ENCODE results near the gene BTBD2.

Gene BTBD2

GRCh38 chr19:1980091-1980808, 35.3 kb downstream of the BTBD2 start:
- no peak for TF ChIP-seq CTCF (IDR thresholded peaks at IDR 0.05; ENCODE audit: low read depth, low read length, missing control alignments)
- no peak for DNase-seq (ENCODE audit: extremely low read depth, low read depth)

GRCh38 chr19:1979642-1980041, 35.9 kb downstream of the BTBD2 start:
- TF ChIP-seq CTCF (IDR thresholded peaks at IDR 0.05; ENCODE audit: low read depth, low read length, missing control alignments), result no peak
- no peak for DNase-seq (ENCODE audit: extremely low read depth, low read depth)
- H3K4me3 ChIP-seq (replicated peaks; ENCODE audit: low read depth, low read length), result no peak overlapping the region

More at GRCh38 chr19:1980091-1980808, 35.3 kb downstream of the BTBD2 start:
- no peak overlapping the region for H3K4me3 ChIP-seq (replicated peaks; ENCODE audit: low read depth, low read length)

GRCh38 chr19:1979017-1979416, 36.5 kb downstream of the BTBD2 start:
- TF ChIP-seq CTCF (IDR thresholded peaks at IDR 0.05; ENCODE audit: low read depth, low read length, missing control alignments), result no peak
- H3K4me3 ChIP-seq (replicated peaks; ENCODE audit: low read depth, low read length), result no peak overlapping the region
- no peak for DNase-seq (ENCODE audit: extremely low read depth, low read depth)

DNA sequence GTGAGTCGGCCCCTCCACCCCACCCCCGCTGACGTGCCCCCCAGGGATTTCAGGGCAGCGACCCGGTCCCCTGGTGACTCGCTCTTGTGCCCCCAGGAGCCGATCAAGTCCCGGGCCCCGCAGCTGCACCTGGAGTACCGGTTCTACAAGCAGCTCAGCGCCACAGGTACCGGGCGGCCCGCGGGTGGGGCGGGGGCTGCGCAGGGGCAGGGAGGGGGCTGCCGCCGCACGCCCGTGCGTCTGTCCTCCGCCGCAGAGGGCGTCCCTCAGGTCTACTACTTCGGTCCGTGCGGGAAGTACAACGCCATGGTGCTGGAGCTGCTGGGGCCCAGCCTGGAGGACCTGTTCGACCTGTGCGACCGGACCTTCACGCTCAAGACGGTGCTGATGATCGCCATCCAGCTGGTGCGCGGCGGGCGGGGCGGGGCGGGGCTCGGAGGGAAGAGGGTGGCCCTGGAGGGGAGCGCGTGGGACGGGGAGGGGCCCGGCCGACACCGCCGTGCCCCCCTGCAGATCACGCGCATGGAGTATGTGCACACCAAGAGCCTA, 37.1 kb downstream of the BTBD2 start:
- DNase-seq (ENCODE audit: extremely low read depth, low read depth), result no peak
- H3K4me3 ChIP-seq (replicated peaks; ENCODE audit: low read depth, low read length), result no peak overlapping the region
- no peak for TF ChIP-seq CTCF (IDR thresholded peaks at IDR 0.05; ENCODE audit: low read depth, low read length, missing control alignments)

DNA sequence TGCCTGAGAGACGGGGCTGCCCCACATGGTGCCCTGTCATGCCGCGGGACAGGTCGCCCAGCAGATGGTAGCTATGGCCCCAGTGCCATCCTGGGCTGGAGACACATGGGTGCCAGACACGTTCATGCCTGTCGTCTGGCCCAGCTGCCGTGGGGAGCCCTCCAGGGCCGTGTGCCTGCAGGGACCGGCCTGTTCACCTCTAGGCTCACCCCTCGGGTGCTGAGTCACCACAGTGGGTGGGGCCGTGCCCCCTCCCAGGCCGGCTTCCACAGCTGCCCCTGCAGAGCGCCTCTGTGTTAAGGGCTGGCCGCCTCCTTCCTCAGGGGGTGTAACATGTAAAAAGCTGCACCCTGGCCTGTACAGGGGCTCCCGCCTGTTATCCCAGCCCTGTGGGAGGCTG, 38.4 kb downstream of the BTBD2 start:
- H3K4me3 ChIP-seq (replicated peaks; ENCODE audit: low read depth, low read length), result no peak overlapping the region
- no peak for TF ChIP-seq CTCF (IDR thresholded peaks at IDR 0.05; ENCODE audit: low read depth, low read length, missing control alignments)
- no peak for DNase-seq (ENCODE audit: extremely low read depth, low read depth)

- no peak for TF ChIP-seq CTCF (IDR thresholded peaks at IDR 0.05; ENCODE audit: low read depth, low read length, missing control alignments)
- no peak for DNase-seq (ENCODE audit: extremely low read depth, low read depth)
- no peak overlapping the region for H3K4me3 ChIP-seq (replicated peaks; ENCODE audit: low read depth, low read length)
Observed at GRCh38 chr19:1975162-1975480, 40.4 kb downstream of the BTBD2 start.

Measured in HFF-Myc (cell line).